ENCODE results near the gene LIX1L.

LIX1L gene

DNA sequence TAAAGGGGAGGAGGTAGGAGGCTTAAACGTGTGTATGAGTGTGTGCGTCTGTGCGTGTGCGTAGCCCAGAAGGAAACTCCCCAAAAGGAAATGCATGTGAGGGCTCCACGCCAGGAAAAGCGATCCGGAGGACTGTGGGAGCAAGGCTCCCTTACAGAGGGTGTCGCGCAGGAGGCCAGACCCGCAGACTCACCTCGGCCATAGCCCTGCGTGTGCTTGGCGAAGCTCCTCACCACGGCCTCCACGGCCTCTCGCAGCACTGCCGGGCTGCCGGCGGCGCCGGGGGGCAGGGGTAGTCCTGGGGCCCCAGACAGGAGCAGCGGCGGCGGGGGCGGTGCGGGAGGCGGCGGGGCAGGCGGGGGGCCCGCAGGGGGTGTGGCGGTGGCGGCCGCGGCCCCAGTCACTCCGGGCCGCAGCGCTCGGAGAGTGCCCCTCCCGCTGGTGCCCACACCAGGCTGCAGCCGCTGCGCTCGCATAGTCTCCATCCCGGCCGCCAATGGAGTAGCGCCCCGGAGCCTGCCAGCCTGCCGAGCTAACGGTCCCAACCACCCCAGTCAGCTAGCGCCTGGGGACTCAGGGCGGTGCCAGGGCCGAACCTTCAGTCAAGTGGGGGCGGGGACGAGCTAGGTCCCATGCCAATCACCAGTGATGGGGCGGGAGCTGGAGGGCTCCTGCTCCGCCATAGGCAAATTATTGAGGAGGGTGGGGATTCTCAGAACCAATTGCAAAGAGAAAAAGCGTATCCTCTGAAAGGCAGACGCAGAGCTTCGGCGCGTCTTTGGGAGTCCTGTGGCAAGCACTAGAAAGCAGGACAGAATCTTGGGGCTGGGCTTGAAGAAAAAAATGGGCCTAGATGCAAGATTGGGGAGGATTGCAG, at the start of gene LIX1L:
Gene LIX1L (minus strand): TSS at position 575 of the 877 bp plus-strand sequence. CDS start 90 bp downstream, at position 485.
- peak; percentile 90 for DNase-seq (ENCODE audit: low read depth, low spot score)

DNA sequence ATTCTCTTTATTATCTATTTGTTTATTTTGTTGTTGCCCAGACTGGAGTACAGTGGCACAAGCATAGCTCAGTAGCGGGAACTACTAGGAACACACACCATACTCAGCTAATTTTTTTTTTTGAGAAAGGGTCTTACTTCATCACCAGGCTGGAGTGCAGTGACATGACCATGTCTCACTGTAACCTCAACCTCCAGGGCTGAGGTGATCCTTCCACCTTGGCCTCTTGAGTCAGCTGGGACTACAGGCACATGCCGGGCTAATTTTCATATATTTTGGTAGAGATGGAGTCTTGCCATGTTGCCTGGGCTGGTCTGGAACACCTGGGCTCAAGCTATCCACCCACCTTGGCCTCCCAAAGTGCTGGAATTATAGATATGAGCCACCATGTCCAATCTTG, 43.9 kb upstream of the LIX1L start:
- no peak for DNase-seq (ENCODE audit: low read depth, low spot score)

DNA sequence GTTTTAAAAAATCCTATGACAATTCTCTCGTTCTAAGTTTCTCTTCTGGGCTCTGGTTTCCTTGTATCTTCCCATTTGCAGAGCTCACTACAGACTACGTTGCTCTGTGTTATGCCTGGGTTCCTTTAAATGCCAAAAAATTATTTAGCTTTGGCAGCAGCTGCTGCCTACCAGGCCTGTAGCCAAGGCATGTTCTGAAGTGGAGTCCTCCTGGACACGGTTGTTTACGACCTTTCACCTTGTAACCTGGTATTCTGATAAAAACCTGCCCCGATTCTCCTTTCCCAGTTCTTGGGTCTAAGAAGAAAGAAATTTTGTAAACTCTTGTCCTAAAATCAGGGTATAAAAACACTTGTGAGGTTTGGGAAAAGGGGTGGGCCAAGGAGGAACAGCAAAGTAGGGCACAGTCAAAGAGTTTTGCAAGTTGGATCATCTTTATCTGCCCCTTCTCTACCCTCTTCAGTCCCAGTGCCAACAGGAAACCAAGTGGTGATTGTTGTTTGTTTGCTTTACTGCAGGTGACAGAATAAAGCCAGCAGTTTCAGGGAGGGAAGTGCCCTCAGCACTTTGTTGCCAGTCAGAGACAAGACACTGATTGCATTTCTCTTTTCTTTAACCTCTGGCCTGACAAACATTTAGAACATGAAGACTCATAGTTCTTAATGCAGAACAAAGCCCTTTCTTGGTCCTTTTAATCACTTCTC, 41.7 kb upstream of the LIX1L start:
- DNase-seq (ENCODE audit: low read depth, low spot score), result no peak

DNA sequence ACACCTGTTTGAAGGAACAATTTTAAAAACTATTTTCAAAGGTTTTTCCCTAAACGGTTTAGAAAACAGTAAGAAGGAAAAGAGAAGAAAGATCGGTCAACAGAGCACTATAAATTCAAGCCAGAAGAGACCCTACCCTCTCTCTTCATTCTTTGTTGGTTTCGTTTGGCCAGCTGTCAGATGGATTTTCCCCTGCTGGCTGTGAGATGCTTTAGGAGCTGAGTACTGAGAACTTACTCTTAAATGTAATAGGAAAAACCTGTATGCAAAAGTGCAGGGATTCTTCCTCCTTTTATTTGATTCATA, 39.9 kb upstream of the LIX1L start:
- DNase-seq (ENCODE audit: low read depth, low spot score), result no peak

DNA sequence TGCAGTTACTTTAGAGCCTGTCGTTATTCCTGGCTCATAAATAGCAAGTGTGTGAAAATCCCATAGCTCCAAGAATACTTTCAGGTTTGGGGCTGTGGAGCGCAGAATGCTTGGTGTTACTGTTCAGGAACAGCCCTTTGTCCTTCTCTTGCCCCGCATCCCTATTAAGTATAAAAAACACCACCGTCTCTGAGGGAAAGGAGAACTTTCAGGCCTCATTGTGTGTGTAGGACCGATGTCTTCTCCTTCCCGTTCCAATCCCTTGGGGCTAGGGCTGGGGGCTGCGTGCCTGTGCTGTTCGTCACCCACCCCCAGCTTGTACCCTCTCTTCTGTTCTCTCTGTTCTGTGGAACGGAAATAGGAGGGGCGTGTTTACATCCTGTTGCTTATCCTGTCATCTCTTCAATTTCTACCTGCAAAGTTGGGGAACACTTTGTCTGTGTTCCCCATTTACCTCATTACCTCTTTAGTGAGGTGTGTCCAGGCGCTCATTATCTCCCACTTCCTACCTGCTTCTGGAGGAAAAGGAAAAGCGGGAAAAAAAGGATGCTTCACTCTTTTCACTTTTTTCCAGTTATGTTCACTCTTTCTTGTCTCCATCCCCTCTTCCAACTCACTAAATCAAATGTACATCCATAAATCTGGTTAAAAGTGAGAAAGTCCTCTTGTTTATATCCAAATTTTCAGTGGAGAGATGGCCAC, 39.4 kb upstream of the LIX1L start:
- no peak for DNase-seq (ENCODE audit: low read depth, low spot score)

DNA sequence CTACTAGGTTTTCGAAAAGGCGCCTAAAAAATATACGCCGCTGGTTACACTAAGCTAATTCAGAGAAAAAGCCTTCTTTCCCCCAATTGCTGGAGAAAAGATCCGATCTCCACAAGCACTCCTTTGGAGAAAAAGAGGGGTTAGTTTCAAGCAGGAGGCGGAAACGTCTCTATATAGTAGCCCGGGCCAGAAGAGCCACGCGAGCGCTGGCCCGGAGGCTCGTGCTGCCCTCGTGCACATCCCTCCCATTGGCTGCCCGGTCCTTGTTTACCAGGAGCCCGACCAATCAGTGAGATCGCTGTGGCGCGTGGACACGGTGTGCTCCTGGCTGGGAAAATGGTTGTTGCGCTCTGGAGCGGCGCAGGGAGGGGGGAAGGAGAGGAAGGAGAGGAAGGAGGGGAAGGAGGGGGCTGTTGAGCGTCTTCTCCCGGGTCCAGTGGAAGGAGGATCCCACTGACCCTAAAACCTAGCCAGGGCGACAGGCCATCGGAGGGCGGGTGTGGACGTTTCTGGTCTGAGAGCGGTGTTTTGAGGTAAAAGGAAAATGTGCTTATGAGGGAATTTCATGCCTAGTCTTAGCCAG, 38.7 kb upstream of the LIX1L start, which contains the start of gene TXNIP:
Gene TXNIP (minus strand): TSS at position 147 of the 583 bp plus-strand sequence. CDS start 313 bp downstream, outside the sequence.
- peak; percentile 83 for DNase-seq (ENCODE audit: low read depth, low spot score)

DNA sequence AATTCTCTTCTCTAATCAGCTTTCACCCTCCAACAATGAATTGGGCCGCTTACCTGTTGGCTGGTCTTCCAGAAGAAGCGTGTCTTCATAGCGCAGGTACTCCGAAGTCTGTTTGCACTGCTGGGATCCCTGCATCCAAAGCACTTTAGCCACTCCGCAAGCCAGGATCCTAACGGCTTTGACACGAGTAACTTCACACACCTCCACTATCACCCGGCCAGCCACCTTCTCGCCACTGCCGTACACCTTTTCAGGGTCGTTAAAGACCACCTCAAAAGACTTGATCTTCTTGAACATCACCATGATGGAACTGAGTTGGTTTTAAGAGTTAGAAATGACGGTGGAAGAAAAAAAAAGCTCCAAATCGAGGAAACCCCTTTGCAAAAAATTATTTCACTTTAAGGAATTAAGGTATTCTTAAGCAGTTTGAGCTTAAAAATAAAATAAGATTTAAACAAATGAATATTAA, 38.2 kb upstream of the LIX1L start:
- no peak for DNase-seq (ENCODE audit: low read depth, low spot score)

DNA sequence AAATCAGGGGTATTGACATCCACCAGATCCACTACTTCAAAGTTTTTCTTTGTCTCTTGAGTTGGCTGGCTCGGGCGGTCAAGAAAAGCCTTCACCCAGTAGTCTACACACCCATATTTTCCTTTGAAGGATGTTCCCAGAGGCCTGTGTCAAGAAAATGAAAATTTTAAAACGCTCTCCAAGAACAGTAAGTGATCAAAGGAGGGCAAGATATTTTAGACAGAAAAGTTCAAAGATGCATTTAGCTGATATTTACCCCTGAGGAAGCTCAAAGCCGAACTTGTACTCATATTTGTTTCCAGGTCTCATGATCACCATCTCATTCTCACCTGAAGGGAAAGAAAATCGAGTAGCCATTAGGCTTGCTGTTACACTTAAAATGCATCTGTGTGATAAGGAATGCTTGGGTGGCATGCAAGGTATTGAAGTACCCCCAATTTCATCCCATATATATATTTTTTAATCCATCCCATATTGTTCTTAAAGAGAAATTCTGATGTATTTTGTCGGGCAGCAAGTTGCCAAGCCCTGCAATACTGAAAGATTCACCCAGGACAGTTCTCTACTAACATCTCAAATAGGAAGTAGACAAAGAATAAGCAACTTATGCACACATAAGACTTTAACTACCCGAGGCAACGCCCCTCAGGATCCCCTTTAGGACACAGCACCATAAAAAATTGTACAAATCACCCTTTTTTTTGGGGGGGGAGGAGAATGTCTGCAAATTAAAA, 37.5 kb upstream of the LIX1L start:
- no peak for DNase-seq (ENCODE audit: low read depth, low spot score)

DNA sequence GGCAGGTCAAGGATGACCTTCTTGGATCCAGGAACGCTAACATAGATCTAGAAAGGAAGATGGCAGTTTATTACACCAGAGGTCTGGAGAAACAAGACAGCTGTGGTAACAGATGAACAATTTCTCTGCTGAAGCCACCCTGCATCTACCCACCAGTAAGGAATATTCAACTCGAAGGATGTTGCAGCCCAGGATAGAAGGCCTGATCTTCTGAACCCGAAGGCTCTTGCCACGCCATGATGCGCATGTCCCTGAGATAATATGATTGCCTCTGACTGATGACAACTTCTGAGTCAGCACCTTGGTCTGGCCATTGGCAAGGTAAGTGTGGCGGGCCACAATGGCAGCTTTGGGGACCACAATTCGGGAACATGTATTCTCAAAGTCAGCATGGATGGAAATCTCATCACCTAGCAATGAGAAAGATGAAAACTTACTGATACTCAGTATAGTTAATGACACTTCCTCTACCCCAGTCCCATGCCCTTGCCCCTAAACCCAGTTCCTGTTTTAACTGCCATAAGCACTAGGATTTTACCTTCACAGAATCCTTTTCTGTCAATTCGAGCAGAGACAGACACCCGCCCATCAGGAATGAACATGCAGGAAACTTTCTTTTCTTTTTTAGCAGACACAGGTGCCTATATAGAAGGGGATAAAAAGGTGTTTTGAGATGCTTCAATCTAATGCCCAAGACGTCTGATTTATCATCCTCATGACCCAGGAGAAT, 36.7 kb upstream of the LIX1L start:
- DNase-seq (ENCODE audit: low read depth, low spot score), result no peak

DNA sequence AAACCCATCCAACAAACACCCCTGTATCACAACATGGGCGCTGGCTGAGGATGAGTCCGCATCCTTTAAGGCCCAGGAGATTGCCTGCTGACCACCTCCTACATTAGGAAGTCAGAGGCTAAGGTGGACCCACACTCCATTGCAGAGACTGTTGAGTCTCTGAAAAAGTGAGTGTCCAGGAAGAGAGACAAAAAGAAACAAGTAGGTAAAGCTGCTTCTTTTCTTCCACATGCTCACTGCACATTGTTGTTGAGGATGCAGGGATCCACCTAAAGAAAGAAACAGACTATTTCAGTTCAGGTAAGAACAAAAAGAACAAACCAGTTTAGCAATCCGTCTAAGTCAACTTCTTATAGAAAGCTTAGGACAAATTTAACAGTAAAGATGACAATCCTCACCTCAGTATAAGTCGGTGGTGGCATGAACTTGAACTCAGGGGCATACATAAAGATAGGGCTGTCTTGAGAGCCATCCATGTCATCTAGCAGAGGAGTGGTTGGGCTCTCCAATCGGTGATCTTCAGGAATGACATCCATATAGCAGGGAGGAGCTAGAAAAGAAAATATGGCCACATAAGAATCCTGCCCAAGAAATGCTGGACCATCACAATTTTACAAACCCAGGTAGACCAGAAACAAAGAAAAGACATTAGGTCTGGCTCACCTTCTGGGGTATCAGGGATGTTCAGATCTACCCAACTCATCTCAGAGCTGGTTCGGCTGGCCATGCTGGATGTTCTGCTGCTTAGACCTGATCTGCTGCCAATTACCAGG, 36.0 kb upstream of the LIX1L start:
- no peak for DNase-seq (ENCODE audit: low read depth, low spot score)

DNA sequence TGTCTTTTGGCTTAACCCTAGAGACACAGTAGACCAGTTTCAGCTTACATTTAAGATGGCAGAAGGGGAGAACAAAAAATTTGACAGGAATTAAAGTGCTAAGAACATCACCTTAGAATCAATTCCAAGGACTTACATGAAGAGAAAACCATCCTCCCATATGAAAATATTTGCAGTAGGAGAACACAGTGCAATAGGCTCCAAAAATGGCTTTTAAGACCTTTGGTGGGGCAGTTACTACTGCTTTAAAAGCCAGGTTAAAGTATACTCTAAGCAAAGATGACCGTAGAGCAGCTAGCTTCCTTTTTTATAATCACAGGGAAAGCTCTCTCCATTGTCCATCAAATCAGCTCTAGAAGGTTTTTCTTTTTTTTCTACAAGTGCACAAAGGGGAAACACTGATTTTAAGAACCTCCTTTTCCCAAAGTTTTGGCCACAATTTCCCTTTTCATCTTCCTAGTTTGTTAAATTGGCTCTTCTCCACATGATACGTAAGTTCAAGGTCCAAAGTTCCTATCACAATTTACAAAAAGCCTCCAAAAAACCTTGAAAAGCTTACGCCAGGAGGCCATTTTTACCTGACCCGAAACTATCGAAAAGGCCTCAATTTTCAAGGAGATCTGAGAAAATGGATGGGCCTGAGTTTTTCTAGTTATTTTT, 35.3 kb upstream of the LIX1L start:
- DNase-seq (ENCODE audit: low read depth, low spot score), result no peak

DNA sequence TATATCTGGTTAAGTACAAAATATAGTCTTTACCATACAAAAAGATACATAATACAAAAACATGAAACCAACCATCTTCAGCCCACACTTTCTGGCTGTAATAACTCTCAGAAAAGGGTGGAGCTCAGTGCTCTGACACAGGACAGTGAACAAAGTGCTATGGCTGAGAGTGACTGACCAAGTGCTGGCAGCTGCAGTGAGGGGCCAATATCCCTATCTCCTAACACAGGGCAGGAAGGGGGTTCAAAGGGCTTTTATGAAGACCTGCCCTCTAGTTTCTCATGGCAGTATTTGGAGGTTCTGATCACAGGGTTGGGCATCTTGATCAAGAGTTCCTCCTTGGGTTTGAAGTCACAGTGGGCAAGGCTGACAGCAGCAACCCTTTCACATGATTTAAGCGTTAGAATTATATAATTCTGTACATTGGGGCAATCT, 34.7 kb upstream of the LIX1L start:
- DNase-seq (ENCODE audit: low read depth, low spot score), result no peak

DNA sequence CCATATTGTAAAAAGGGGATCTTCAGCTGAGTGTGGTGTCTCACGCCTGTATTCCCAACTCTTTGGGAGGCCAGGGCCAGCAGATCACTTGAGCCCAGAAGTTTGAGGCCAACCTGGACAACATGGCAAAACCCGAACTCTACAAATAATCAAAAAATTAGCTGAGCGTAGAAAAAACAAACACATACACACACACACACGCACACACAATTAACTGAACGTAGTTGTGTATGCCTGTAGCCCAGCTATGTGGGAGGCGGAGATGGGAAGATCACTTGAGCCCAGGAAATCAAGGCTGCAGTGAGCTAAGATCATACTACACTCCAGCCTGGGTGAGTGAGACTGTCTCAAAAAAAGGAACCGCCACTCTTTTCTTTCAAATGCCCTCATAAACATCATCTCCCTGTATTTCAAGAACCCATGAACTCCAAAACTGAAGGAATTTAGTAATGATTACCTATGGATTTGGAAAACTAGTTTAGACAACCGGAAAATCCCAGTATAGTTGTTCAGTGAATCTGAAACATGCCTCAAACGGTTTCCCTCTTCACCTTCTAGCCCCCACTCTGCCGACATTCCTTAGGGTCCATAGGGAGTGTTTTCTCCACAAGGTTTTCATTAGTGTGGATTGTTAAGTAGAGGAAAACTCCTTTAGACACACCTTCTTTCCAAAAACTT, 34.1 kb upstream of the LIX1L start:
- DNase-seq (ENCODE audit: low read depth, low spot score), result no peak

DNA sequence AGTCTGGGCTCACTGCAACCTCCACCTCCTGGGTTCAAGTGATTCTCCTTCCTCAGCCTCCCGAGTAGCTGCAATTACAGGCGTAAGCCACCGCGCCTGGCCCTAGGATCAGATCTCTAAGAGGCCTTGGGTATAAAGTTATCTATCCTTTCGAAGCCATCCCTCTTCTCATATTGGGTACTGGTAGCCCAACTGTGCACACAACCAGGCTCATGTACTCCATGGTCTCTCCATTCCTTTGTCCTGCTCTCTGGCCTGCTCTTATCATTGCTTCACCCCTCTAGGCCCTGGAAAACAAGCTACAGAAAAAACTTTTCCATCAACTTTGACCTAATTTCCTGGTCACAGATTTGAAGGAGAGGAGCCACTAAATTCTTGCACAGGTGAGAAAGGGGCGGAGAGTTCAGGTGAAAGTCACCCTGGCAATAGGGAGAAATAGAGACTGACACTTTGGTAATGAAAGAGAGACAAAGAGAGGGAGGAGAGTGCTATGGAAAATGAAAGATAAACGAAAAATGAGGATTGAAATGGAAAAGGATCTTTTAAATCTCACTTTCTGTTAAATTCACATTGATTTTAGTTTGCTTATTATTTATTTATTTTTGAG, 32.5 kb upstream of the LIX1L start:
- DNase-seq (ENCODE audit: low read depth, low spot score), result no peak

DNA sequence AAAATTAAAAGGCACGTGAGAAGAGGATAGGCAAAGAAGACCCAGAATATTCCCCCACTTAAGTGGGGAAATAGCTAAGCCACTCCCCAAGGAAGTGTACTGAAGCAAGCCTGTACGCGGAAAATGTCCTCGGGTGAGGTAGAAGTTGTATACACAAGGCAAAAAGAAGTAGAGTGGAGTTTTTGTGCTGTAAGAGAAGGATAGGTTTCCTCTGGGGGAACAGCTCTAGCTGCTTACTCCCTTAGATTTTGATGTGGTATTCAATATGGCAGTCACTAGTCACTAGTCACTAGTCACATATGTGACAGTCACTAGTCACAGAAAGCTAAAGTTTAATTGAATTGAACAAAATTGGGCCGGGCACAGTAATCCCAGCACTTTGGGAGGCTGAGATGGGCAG, 31.0 kb upstream of the LIX1L start:
- no peak for DNase-seq (ENCODE audit: low read depth, low spot score)

DNA sequence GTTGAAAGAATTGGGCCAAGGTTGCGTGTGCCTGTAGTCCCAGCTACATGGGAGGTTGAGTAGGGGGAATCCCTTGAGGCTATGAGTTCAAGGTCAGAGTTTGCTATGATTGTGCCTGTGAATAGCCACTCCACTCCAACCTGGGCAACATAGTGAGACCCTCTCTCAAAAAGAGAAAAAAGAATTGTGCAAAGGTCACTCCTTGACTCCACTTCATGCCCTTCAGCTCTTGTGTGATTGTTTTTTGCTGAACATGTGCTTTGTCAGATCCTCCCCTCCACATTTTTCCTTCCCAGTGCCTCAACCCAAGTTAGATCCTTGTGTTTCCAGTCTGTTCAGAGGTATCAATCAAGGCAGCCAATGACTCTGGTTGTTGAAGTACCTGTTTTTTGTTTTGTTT, 30.1 kb upstream of the LIX1L start:
- no peak for DNase-seq (ENCODE audit: low read depth, low spot score)

DNA sequence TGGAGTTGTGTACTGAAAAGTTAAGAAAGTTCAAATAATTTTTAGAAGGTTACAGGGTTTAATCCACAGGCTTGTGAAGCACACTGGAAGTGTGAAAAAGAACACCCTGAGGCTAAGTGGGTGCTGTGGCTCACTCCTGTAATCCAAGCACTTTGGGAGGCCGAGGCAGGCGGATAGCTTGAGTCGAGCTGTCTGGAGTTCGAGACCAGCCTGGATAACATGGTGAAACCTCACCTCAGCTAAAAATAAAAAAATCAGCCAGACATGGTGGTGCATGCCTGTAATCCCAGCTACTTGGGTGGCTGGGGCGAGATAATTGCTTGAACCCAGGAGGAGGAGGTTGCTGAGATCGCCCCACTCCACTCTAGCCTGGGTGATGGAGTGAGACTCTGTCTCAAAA, 28.7 kb upstream of the LIX1L start:
- DNase-seq (ENCODE audit: low read depth, low spot score), result no peak

Measured in activated naive CD8-positive, alpha-beta T cell treated with anti-CD3 and anti-CD28 coated beads, Interleukin-2, amount 50 U/mL, for 16 hours (primary cell).